HCT116 (cell line): ENCODE measurements around the gene MLPH. TPM values are rescaled to one million over a fixed set of nuclear protein-coding genes. Genes with fewer than 3 reads are reported as not detected.

ENCODE experiments used
- ATAC-seq: fragments of 200-7000 bp; cut with Tn5 transposase; 2 replicates; pipeline ENCODE4 v1.9.1; 2020; ENCODE audit warnings: mild to moderate bottlenecking, moderate library complexity
- BruUV-seq: library from RNA; stranded (reverse); fragments of 400-500 nt; replicated peaks from 2 replicates; lab custom pipeline; 2021; lab: Mats Ljungman, UMichigan
- CTCF ChIA-PET: fragments of 300-600 bp; sonication (Branson Sonifier 250); formaldehyde crosslinking; loops from one replicate; lab custom pipeline; 2021; ENCODE audit warnings: antibody characterized with exemption; lab: Charles Lee
- POLR2A ChIA-PET: fragments of 300-600, 350-600 bp; sonication (Branson Sonifier 250); formaldehyde crosslinking; loops from one replicate; lab custom pipeline; 2021; ENCODE audit warnings: antibody characterized with exemption; lab: Charles Lee
- RAD21 ChIA-PET, 2 experiments: fragments of 300-600 bp; sonication (Branson Sonifier 250); formaldehyde crosslinking; loops; one replicate each; lab custom pipeline; 2023; ENCODE audit warnings: low total read pairs in 2 of 2; ENCODE audit not compliant: uncharacterized antibody in 2 of 2, unreplicated experiment in 2 of 2, low non-redundant PET in 1 of 2; lab: Charles Lee
- DNase-seq: peaks from one replicate; pipeline ENCODE4 v3.0.0-alpha.2; 2010; ENCODE audit warnings: low read depth, low spot score
- H2AFZ ChIP-seq: fragments of 200-600 bp; shearing (Covaris generic), sonication (generic); 2 replicates; pipeline ENCODE4 v1.6.1; 2017; ENCODE audit warnings: low read depth, mixed run types, mixed read lengths, antibody characterized with exemption, low read length; ENCODE audit not compliant: poor library complexity, severe bottlenecking
- H3K27ac ChIP-seq: 2 replicates; pipeline ENCODE4 v1.5.1; 2012; ENCODE audit warnings: low read depth, low read length
- H3K27me3 ChIP-seq: fragments of 200-600 bp; sonication (generic); 2 replicates; pipeline ENCODE4 v1.6.1; 2016; ENCODE audit warnings: mixed run types, low read length, mixed read lengths; ENCODE audit not compliant: insufficient read depth
- H3K36me3 ChIP-seq, 2 experiments: fragments of 200-500 bp in 1 of 2; fragments of 200-600 bp in 1 of 2; sonication (Bioruptor generic) in 1 of 2; sonication (generic) in 1 of 2; 2 replicates each; pipeline versions ENCODE4 v1.5.1 to v1.6.1; 2014 to 2016; ENCODE audit warnings: low read length in 2 of 2, inconsistent platforms in 1 of 2, mixed read lengths in 1 of 2, mixed run types in 1 of 2; ENCODE audit not compliant: insufficient read depth in 2 of 2, control insufficient read depth in 1 of 2
- H3K4me1 ChIP-seq, 2 experiments: fragments of 200-600 bp in 1 of 2; sonication (generic) in 1 of 2; 2 replicates each; pipeline versions ENCODE4 v1.5.1 to v1.6.1; 2012 to 2017; ENCODE audit warnings: low read length in 2 of 2, inconsistent platforms in 1 of 2, mild to moderate bottlenecking in 1 of 2, mixed read lengths in 1 of 2, mixed run types in 1 of 2, moderate library complexity in 1 of 2; ENCODE audit not compliant: insufficient read depth in 2 of 2, control insufficient read depth in 1 of 2
- H3K4me2 ChIP-seq: fragments of 200-600 bp; sonication (generic); 2 replicates; pipeline ENCODE4 v1.6.1; 2017; ENCODE audit warnings: mixed run types, low read length, mixed read lengths
- H3K4me3 ChIP-seq, 2 experiments: fragments of 200-600 bp in 1 of 2; sonication (generic) in 1 of 2; replicated peaks in 1 of 2; 2 replicates each; pipeline ENCODE4 v1.5.1; 2011 to 2016; ENCODE audit warnings: low read length in 2 of 2, control low read depth in 1 of 2, low read depth in 1 of 2, mild to moderate bottlenecking in 1 of 2, mixed read lengths in 1 of 2, mixed run types in 1 of 2
- H3K79me2 ChIP-seq: fragments of 200-600 bp; sonication (generic); 2 replicates; pipeline ENCODE4 v1.6.1; 2017; ENCODE audit warnings: mild to moderate bottlenecking, mixed run types, low read length, moderate library complexity, mixed read lengths; ENCODE audit not compliant: insufficient read depth
- H3K9ac ChIP-seq: fragments of 200-600 bp; sonication (generic); 2 replicates; pipeline ENCODE4 v1.6.1; 2016; ENCODE audit warnings: low read length, mixed read lengths
- H3K9me2 ChIP-seq: fragments of 200-600 bp; sonication (generic), shearing (Covaris generic); 2 replicates; pipeline ENCODE4 v1.6.1; 2017; ENCODE audit warnings: mixed run types, mild to moderate bottlenecking, moderate library complexity; ENCODE audit not compliant: insufficient read depth
- H3K9me3 ChIP-seq, 2 experiments: fragments of 200-500 bp in 1 of 2; fragments of 200-600 bp in 1 of 2; sonication (Bioruptor generic) in 1 of 2; sonication (generic) in 1 of 2; 2 replicates each; pipeline ENCODE4 v1.6.1; 2014 to 2017; ENCODE audit warnings: low read length in 2 of 2, mixed read lengths in 2 of 2, inconsistent platforms in 1 of 2, low read depth in 1 of 2, mild to moderate bottlenecking in 1 of 2, mixed run types in 1 of 2, moderate library complexity in 1 of 2; ENCODE audit not compliant: control insufficient read depth in 1 of 2, insufficient read depth in 1 of 2
- H4K20me1 ChIP-seq: fragments of 200-600 bp; sonication (generic), shearing (Covaris generic); 2 replicates; pipeline ENCODE4 v1.6.1; 2017; ENCODE audit warnings: mixed run types, mild to moderate bottlenecking, moderate library complexity; ENCODE audit not compliant: insufficient read depth
- CEBPB ChIP-seq: IDR thresholded peaks from 2 replicates; pipeline ENCODE4 v1.6.1; 2012; ENCODE audit warnings: low read depth
- CTCF ChIP-seq, 3 experiments: fragments of 200-600 bp in 1 of 3; sonication (generic) in 1 of 3; IDR thresholded peaks in 2 of 3; conservative IDR thresholded peaks in 1 of 3; 2 replicates each; pipeline ENCODE4 v1.5.1; 2012 to 2017; ENCODE audit warnings: low read depth in 2 of 3, low read length in 2 of 3, antibody characterized with exemption in 1 of 3, borderline replicate concordance in 1 of 3, control low read depth in 1 of 3, mild to moderate bottlenecking in 1 of 3, mixed read lengths in 1 of 3, mixed run types in 1 of 3, moderate library complexity in 1 of 3; ENCODE audit not compliant: insufficient read depth in 1 of 3
- EGR1 ChIP-seq: IDR thresholded peaks from 2 replicates; pipeline ENCODE4 v1.6.1; 2012; ENCODE audit warnings: low read depth
- ELF1 ChIP-seq: IDR thresholded peaks from 2 replicates; pipeline ENCODE4 v1.6.1; 2012; ENCODE audit warnings: low read depth, borderline replicate concordance
- EZH2 ChIP-seq: fragments of 200-600 bp; sonication (generic); IDR thresholded peaks from 2 replicates; pipeline ENCODE4 v1.6.1; 2017; ENCODE audit warnings: antibody characterized with exemption, mixed run types
- EZH2phosphoT487 ChIP-seq: fragments of 200-600 bp; IDR thresholded peaks from 2 replicates; pipeline ENCODE4 v1.6.1; 2018; ENCODE audit warnings: antibody characterized with exemption, borderline replicate concordance
- FOSL1 ChIP-seq: IDR thresholded peaks from 2 replicates; pipeline ENCODE4 v1.6.1; 2012; ENCODE audit warnings: low read depth
- JUND ChIP-seq: IDR thresholded peaks from 2 replicates; pipeline ENCODE4 v1.6.1; 2012
- POLR2A ChIP-seq: IDR thresholded peaks from 2 replicates; pipeline ENCODE4 v1.7.0; 2011; ENCODE audit warnings: borderline replicate concordance; ENCODE audit not compliant: insufficient read depth, insufficient read length; ENCODE audit errors: extremely low read depth
- POLR2AphosphoS5 ChIP-seq: IDR thresholded peaks from 2 replicates; pipeline ENCODE4 v1.6.1; 2011; ENCODE audit warnings: mild to moderate bottlenecking, low read depth, low read length, moderate library complexity
- SIN3A ChIP-seq: IDR thresholded peaks from 2 replicates; pipeline ENCODE4 v1.6.1; 2012; ENCODE audit warnings: low read depth
- SP1 ChIP-seq: IDR thresholded peaks from 2 replicates; pipeline ENCODE4 v1.6.1; 2012; ENCODE audit warnings: low read depth
- SRF ChIP-seq: IDR thresholded peaks from 2 replicates; pipeline ENCODE4 v1.6.1; 2012; ENCODE audit warnings: low read depth
- TCF7L2 ChIP-seq: IDR thresholded peaks from 2 replicates; pipeline ENCODE4 v1.7.0; 2011; ENCODE audit warnings: borderline replicate concordance, inconsistent platforms; ENCODE audit not compliant: insufficient read depth, insufficient read length; ENCODE audit errors: extremely low read depth
- YY1 ChIP-seq: IDR thresholded peaks from 2 replicates; pipeline ENCODE4 v1.6.1; 2011; ENCODE audit warnings: low read length, low read depth, moderate library complexity, mild to moderate bottlenecking; ENCODE audit not compliant: insufficient replicate concordance; ENCODE audit errors: extremely low read depth
- ZFX ChIP-seq: fragments of 450-650 bp; IDR thresholded peaks from 2 replicates; pipeline ENCODE4 v1.6.1; 2017
- ZNF274 ChIP-seq: fragments of 200-500 bp; sonication (Bioruptor generic); IDR thresholded peaks from 2 replicates; pipeline ENCODE4 v1.6.1; 2014; ENCODE audit warnings: mild to moderate bottlenecking, low read depth, low read length, inconsistent platforms
- intact Hi-C: fragments of 100-400 bp; cut with micrococcal nuclease; formaldehyde crosslinking; loops from 2 replicates; pipeline ENCODE4 v1.10.0; 2022
- total RNA-seq: library from RNA; stranded (reverse); gene quantifications from one replicate; pipeline ENCODE4 v1.2.1, GENCODE V29; 2021; ENCODE audit not compliant: unreplicated experiment
- TF ChIP-seq, protein P1 (sequence below): IDR thresholded peaks from 2 replicates; pipeline ENCODE4 v1.6.1; 2012

Gene MLPH
- total RNA-seq, 1 experiment from 2014 or later = 81.4 TPM

DNA sequence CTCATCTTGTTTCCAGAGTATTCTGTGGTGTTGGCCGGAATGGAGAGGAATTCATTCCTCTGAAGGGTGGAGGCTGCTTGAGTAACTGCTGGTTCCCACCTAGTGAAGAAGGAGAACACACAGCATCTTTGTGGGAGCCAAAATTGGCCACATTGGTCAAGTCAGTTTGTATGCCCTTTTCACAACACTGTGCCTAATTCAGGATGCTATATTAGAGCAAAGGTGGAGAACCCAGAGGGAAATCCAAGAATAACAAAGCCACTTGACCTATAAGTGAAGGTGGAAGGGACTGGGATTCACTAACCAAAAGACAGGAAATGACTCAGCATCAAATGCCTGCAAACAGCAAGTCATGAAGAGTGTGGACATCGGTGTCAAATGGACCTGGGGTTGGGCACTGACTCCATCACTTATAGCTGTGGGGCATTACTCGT, 27.3 kb upstream of the MLPH start:
- H3K9me2 ChIP-seq = no peaks in the 10 kb centered on the region
- H3K4me2 ChIP-seq = peak overlapping the region; percentile 38
- H3K27ac ChIP-seq = no peak overlapping the region
- BruUV-seq = no TSS peak
- H3K36me3 ChIP-seq = no peaks in the 10 kb centered on the region
- TF ChIP-seq CTCF (IDR thresholded peaks at IDR 0.05 in 2 of 3, conservative IDR thresholded peaks at IDR 0.05 in 1 of 3; ENCODE audit: borderline replicate concordance in 1 of 3, insufficient read depth in 1 of 3, low read depth in 2 of 3, low read length in 2 of 3) (no peak), CEBPB (no peak), SRF (no peak), EZH2phosphoT487 (no peak), EGR1 (no peak), TCF7L2 (no peak), JUND (peak; percentile 39), POLR2A (no peak), POLR2AphosphoS5 (no peak), YY1 (no peak), ZNF274 (no peak), SIN3A (no peak), EZH2 (no peak), ZFX (no peak), ELF1 (no peak), SP1 (peak; percentile 33; the same call in 1 of the 2 replicates), FOSL1 (peak; percentile 31)
- TF ChIP-seq, protein P1, sequence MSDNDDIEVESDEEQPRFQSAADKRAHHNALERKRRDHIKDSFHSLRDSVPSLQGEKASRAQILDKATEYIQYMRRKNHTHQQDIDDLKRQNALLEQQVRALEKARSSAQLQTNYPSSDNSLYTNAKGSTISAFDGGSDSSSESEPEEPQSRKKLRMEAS = no peak
- intact Hi-C loops = no loop called here
- ATAC-seq (no peak), DNase-seq (no peak)
- no peak overlapping the region for H3K9ac ChIP-seq
- POLR2A ChIA-PET = no interaction called here
- no peak overlapping the region for H3K4me3 ChIP-seq
- H4K20me1 ChIP-seq = no peaks in the 10 kb centered on the region
- CTCF ChIA-PET = no interaction called here
- peaks cover 3 to 30% of the 10 kb centered on the region in 2 experiments; a peak in 3 of 4 replicates for H3K4me1 ChIP-seq
- H3K79me2 ChIP-seq = no peaks in the 10 kb centered on the region
- peak overlapping the region; percentile 4 for H2AFZ ChIP-seq
- no peaks in the 10 kb centered on the region for H3K9me3 ChIP-seq
- H3K27me3 ChIP-seq = no peaks in the 10 kb centered on the region
- RAD21 ChIA-PET = no interaction called here
